HG03064 (cell line): Measurements from ENCODE around the gene VIPR2.
"Not testable (repeated sequence)": the region's sequence is repeated elsewhere in the genome, so short reads cannot be mapped to it uniquely, and the experiment has no call there.

ENCODE experiments used
- ATAC-seq: cut with Tn5 transposase; IDR thresholded peaks from one replicate; pipeline ENCODE4 v1.9.1; 2021; ENCODE audit warnings: low read depth; ENCODE audit not compliant: unreplicated experiment

Gene VIPR2

GRCh38 chr7:159144758-159145489, at the start of gene VIPR2:
Gene VIPR2 (minus strand): TSS chr7:159144867. CDS start chr7:159144771, 96 bp downstream.
- ATAC-seq = no peak

- no peak for ATAC-seq
Measured at GRCh38 chr7:159193543-159194090, 49.0 kb upstream of the VIPR2 start.

- ATAC-seq = no peak
Measured at GRCh38 chr7:159192725-159193453, 48.2 kb upstream of the VIPR2 start.

- ATAC-seq = no peak
Measured at GRCh38 chr7:159192013-159192412, 47.3 kb upstream of the VIPR2 start.

- no peak for ATAC-seq
Measured at GRCh38 chr7:159191236-159191635, 46.6 kb upstream of the VIPR2 start.

GRCh38 chr7:159188011-159188410, 43.3 kb upstream of the VIPR2 start:
- no peak for ATAC-seq

- ATAC-seq = no peak
Measured at GRCh38 chr7:159179241-159179640, 34.6 kb upstream of the VIPR2 start.

- ATAC-seq = no peak
Measured at GRCh38 chr7:159177284-159177953, 32.8 kb upstream of the VIPR2 start.

- no peak for ATAC-seq
Measured at GRCh38 chr7:159175792-159176191, 31.1 kb upstream of the VIPR2 start.

- ATAC-seq = not testable (repeated sequence)
Measured at GRCh38 chr7:159175100-159175499, 30.4 kb upstream of the VIPR2 start.

GRCh38 chr7:159172400-159172799, 27.7 kb upstream of the VIPR2 start:
- no peak for ATAC-seq

GRCh38 chr7:159169391-159169790, 24.7 kb upstream of the VIPR2 start:
- no peak for ATAC-seq

GRCh38 chr7:159167139-159167538, 22.5 kb upstream of the VIPR2 start:
- ATAC-seq = no peak

GRCh38 chr7:159166530-159166929, 21.9 kb upstream of the VIPR2 start:
- ATAC-seq = no peak

- ATAC-seq = no peak
Measured at GRCh38 chr7:159165352-159165751, 20.7 kb upstream of the VIPR2 start.

- not testable (repeated sequence) for ATAC-seq
Measured at GRCh38 chr7:159163703-159164301, 19.1 kb upstream of the VIPR2 start.

- ATAC-seq = not testable (repeated sequence)
Measured at GRCh38 chr7:159162050-159162626, 17.5 kb upstream of the VIPR2 start.

- no peak for ATAC-seq
Measured at GRCh38 chr7:159160450-159160849, 15.8 kb upstream of the VIPR2 start.

GRCh38 chr7:159159731-159160130, 15.1 kb upstream of the VIPR2 start:
- ATAC-seq = no peak

GRCh38 chr7:159158888-159159405, 14.3 kb upstream of the VIPR2 start:
- ATAC-seq = no peak
